Endodermal cell (in vitro differentiated cells): Measurements from ENCODE around the gene SLC52A3. TPM values are rescaled to one million over a fixed set of nuclear protein-coding genes. Genes with fewer than 3 reads are reported as not detected.

Experiments
- DNase-seq: peaks from one replicate; pipeline ENCODE4 v3.0.0-alpha.2; 2017
- H3K27ac ChIP-seq: 2 replicates; pipeline ENCODE4 v1.5.1; 2013; ENCODE audit warnings: mild to moderate bottlenecking, low read depth, low read length, moderate library complexity
- H3K27me3 ChIP-seq: 2 replicates; pipeline ENCODE4 v1.6.1; 2013; ENCODE audit warnings: mild to moderate bottlenecking, low read length, moderate library complexity; ENCODE audit not compliant: insufficient read depth, control insufficient read depth, poor library complexity, severe bottlenecking
- H3K36me3 ChIP-seq: 2 replicates; pipeline ENCODE4 v1.7.0; 2013; ENCODE audit warnings: mild to moderate bottlenecking, low read length, moderate library complexity; ENCODE audit not compliant: control insufficient read depth, insufficient read depth
- H3K4me1 ChIP-seq: one replicate; pipeline ENCODE4 v1.7.0; 2013; ENCODE audit warnings: low read length; ENCODE audit not compliant: control insufficient read depth, insufficient read depth
- H3K4me3 ChIP-seq: 2 replicates; pipeline ENCODE4 v1.5.1; 2013; ENCODE audit warnings: mild to moderate bottlenecking, low read length, moderate library complexity
- H3K9ac ChIP-seq: 2 replicates; pipeline ENCODE4 v1.6.1; 2013; ENCODE audit warnings: mild to moderate bottlenecking, low read length, moderate library complexity; ENCODE audit not compliant: poor library complexity, severe bottlenecking; ENCODE audit errors: extremely low read depth
- H3K9me3 ChIP-seq: 2 replicates; pipeline ENCODE4 v1.6.1; 2013; ENCODE audit warnings: mild to moderate bottlenecking, low read length, moderate library complexity; ENCODE audit not compliant: control insufficient read depth
- H3K27ac Mint-ChIP-seq: 2 replicates; pipeline ENCODE4 v1.8.0; 2020; ENCODE audit warnings: mixed read lengths
- H3K27me3 Mint-ChIP-seq: 2 replicates; pipeline ENCODE4 v1.8.0; 2021; ENCODE audit warnings: mild to moderate bottlenecking, mixed read lengths; ENCODE audit not compliant: insufficient read depth
- H3K36me3 Mint-ChIP-seq: 2 replicates; pipeline ENCODE4 v1.8.0; 2020; ENCODE audit warnings: low read depth, mixed read lengths
- H3K4me1 Mint-ChIP-seq: 2 replicates; pipeline ENCODE4 v1.8.0; 2020; ENCODE audit warnings: mixed read lengths
- H3K4me3 Mint-ChIP-seq: 2 replicates; pipeline ENCODE4 v1.8.0; 2020; ENCODE audit warnings: mild to moderate bottlenecking, moderate library complexity, mixed read lengths
- H3K9me3 Mint-ChIP-seq: 2 replicates; pipeline ENCODE4 v1.8.0; 2020; ENCODE audit warnings: mild to moderate bottlenecking, mixed read lengths
- WGBS, 2 experiments: methylation state at CpG; one replicate each; pipeline versions ENCODE4 v1.1.5 to v1.1.7; 2013; ENCODE audit warnings: missing lambda C conversion rate in 2 of 2, mixed read lengths in 1 of 2; ENCODE audit not compliant: insufficient coverage in 1 of 2, insufficient read length in 1 of 2; 5-methylcytosine and 5-hydroxymethylcytosine counted together
- total RNA-seq, 2 donors: library from RNA; stranded (reverse); fragmentation: NEBNext Ultra II Directional in 1 of 2; extraction: Animal tissue kit (Norgen Biotek cat#: 25700) in 1 of 2; gene quantifications; 2 replicates in 1 of 2; 3 replicates in 1 of 2; pipeline ENCODE4 v1.2.1, GENCODE V29; 2021
- TF ChIP-seq, protein P1 (sequence below): fragments of 200-600 bp; sonication (generic); conservative IDR thresholded peaks from 2 replicates; pipeline ENCODE4 v1.5.0; 2021; ENCODE audit warnings: antibody characterized with exemption, mild to moderate bottlenecking

SLC52A3 gene
- total RNA-seq, 2 donors from 2014 or later, result 3.1 to 5.7 TPM

GRCh38 chr20:757506-757905 lies 10.8 kb downstream of the SLC52A3 start:
- no peaks in the 10 kb centered on the region for H3K36me3 ChIP-seq
- TF ChIP-seq, protein P1, sequence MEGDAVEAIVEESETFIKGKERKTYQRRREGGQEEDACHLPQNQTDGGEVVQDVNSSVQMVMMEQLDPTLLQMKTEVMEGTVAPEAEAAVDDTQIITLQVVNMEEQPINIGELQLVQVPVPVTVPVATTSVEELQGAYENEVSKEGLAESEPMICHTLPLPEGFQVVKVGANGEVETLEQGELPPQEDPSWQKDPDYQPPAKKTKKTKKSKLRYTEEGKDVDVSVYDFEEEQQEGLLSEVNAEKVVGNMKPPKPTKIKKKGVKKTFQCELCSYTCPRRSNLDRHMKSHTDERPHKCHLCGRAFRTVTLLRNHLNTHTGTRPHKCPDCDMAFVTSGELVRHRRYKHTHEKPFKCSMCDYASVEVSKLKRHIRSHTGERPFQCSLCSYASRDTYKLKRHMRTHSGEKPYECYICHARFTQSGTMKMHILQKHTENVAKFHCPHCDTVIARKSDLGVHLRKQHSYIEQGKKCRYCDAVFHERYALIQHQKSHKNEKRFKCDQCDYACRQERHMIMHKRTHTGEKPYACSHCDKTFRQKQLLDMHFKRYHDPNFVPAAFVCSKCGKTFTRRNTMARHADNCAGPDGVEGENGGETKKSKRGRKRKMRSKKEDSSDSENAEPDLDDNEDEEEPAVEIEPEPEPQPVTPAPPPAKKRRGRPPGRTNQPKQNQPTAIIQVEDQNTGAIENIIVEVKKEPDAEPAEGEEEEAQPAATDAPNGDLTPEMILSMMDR, result no peak

GRCh38 chr20:755941-756340 lies 12.4 kb downstream of the SLC52A3 start:
- Histone ChIP-seq H3K9ac (no peak overlapping the region), H3K4me3 (no peak overlapping the region), H3K9me3 (peaks cover under 1% of the 10 kb centered on the region), H3K27me3 (peaks cover 17% of the 10 kb centered on the region), H3K4me1 (no peaks in the 10 kb centered on the region), H3K36me3 (no peaks in the 10 kb centered on the region), H3K27ac (no peak overlapping the region)
- TF ChIP-seq, protein P1, result no peak
- Mint-ChIP-seq H3K36me3 (no peaks in the 10 kb centered on the region), H3K4me1 (no peaks in the 10 kb centered on the region), H3K9me3 (no peaks in the 10 kb centered on the region), H3K27me3 (peaks cover 33% of the 10 kb centered on the region), H3K27ac (no peak overlapping the region), H3K4me3 (no peak overlapping the region)
- 88 to 90% methylated on average over 6 of the region's 6 CpGs for WGBS, 2 experiments
- no peak for DNase-seq

More at GRCh38 chr20:757506-757905, 10.8 kb downstream of the SLC52A3 start:
- Histone ChIP-seq H3K9ac (no peak overlapping the region), H3K4me1 (no peaks in the 10 kb centered on the region), H3K9me3 (no peaks in the 10 kb centered on the region), H3K27me3 (peaks cover 17% of the 10 kb centered on the region), H3K4me3 (no peak overlapping the region), H3K27ac (no peak overlapping the region)
- no peaks in the 10 kb centered on the region for H3K4me1 Mint-ChIP-seq
- H3K27ac Mint-ChIP-seq, result no peak overlapping the region
- 87% methylated on average over 3 of the region's 3 CpGs; no CpG with 5 or more reads in 1 of the 2 experiments for WGBS, 2 experiments
- no peaks in the 10 kb centered on the region for H3K9me3 Mint-ChIP-seq
- H3K4me3 Mint-ChIP-seq, result no peak overlapping the region
- peaks cover 37% of the 10 kb centered on the region for H3K27me3 Mint-ChIP-seq
- H3K36me3 Mint-ChIP-seq, result no peaks in the 10 kb centered on the region
- DNase-seq, result no peak

DNA sequence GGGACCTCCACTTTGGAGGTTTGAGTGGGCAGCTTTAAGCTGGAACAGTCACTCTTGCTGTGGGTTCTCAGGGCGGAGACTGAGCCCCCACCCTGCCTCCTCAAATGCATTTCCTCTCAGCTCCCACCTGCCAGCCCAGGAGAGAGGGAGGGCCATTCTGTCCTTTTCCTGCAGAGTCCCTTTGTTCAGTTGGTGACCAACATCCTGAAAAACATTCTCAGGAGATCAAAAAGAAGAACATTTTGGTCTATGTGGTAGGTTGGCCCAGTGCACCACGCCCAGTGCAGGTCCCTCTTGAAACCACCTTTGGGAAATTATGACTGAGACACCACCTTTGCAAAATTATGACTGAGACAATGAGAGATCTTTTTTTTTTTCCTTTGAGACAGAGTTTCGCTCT lies 13.4 kb downstream of the SLC52A3 start:
- Histone ChIP-seq H3K9me3 (peaks cover 4% of the 10 kb centered on the region), H3K36me3 (no peaks in the 10 kb centered on the region), H3K4me3 (no peak overlapping the region), H3K27me3 (peaks cover 8% of the 10 kb centered on the region), H3K27ac (no peak overlapping the region), H3K9ac (no peak overlapping the region), H3K4me1 (no peaks in the 10 kb centered on the region)
- TF ChIP-seq, protein P1, result no peak
- H3K4me3 Mint-ChIP-seq, result no peak overlapping the region
- H3K27ac Mint-ChIP-seq, result no peak overlapping the region
- no peaks in the 10 kb centered on the region for H3K9me3 Mint-ChIP-seq
- H3K36me3 Mint-ChIP-seq, result no peaks in the 10 kb centered on the region
- H3K4me1 Mint-ChIP-seq, result no peaks in the 10 kb centered on the region
- peaks cover 22% of the 10 kb centered on the region for H3K27me3 Mint-ChIP-seq
- WGBS, 2 experiments, result 81 to 93% methylated on average over 2 to 3 of the region's 3 CpGs
- DNase-seq, result no peak
